IMR-90 (cell line): ENCODE data around the gene GPR171. TPM values are rescaled to one million over a fixed set of nuclear protein-coding genes. Genes with fewer than 3 reads are reported as not detected.

Experiments
- ATAC-seq: fragments of 200-7000 bp; cut with Tn5 transposase; 2 replicates; pipeline ENCODE4 v1.9.1; 2020; ENCODE audit warnings: low read depth, mild to moderate bottlenecking, moderate library complexity
- BruUV-seq: library from RNA; stranded (reverse); fragments of 400-500 nt; replicated peaks from 2 replicates; lab custom pipeline; 2021; lab: Mats Ljungman, UMichigan
- CTCF ChIA-PET: fragments of 300-600 bp; formaldehyde crosslinking; extraction: SDS; loops from one replicate; lab custom pipeline; 2021; ENCODE audit warnings: antibody characterized with exemption; lab: Yijun Ruan, JAX
- POLR2A ChIA-PET: fragments of 300-600 bp; sonication (Branson Sonifier 250); formaldehyde crosslinking; loops from one replicate; lab custom pipeline; 2022; ENCODE audit warnings: antibody characterized with exemption; ENCODE audit not compliant: unreplicated experiment; lab: Charles Lee
- DNase-seq: peaks from one replicate; pipeline ENCODE4 v3.0.0; 2013
- H2AFZ ChIP-seq: replicated peaks from 2 replicates; pipeline ENCODE3; 2013; ENCODE audit warnings: low read length, mild to moderate bottlenecking; ENCODE audit not compliant: poor library complexity
- H2AK5ac ChIP-seq: 2 replicates; pipeline ENCODE4 v1.6.1; 2013; ENCODE audit warnings: low read depth, low read length, inconsistent platforms
- H2AK9ac ChIP-seq: replicated peaks from 2 replicates; pipeline ENCODE3; 2013; ENCODE audit warnings: mild to moderate bottlenecking, low read depth, low read length, moderate library complexity; ENCODE audit not compliant: poor library complexity
- H2BK120ac ChIP-seq: 2 replicates; pipeline ENCODE4 v1.6.1; 2013; ENCODE audit warnings: low read depth, low read length, inconsistent platforms
- H2BK15ac ChIP-seq: 3 replicates; pipeline ENCODE4 v1.6.1; 2013; ENCODE audit warnings: low read depth, low read length, inconsistent platforms
- H2BK20ac ChIP-seq: 2 replicates; pipeline ENCODE4 v1.6.1; 2013; ENCODE audit warnings: low read depth, mild to moderate bottlenecking, inconsistent platforms, low read length, moderate library complexity
- H2BK5ac ChIP-seq: 2 replicates; pipeline ENCODE4 v1.6.1; 2013; ENCODE audit warnings: mild to moderate bottlenecking, low read depth, low read length, inconsistent platforms; ENCODE audit not compliant: poor library complexity, severe bottlenecking
- H3K14ac ChIP-seq: replicated peaks from 2 replicates; pipeline ENCODE4 v1.6.1; 2013; ENCODE audit warnings: low read depth, low read length, inconsistent platforms
- H3K18ac ChIP-seq: 2 replicates; pipeline ENCODE4 v1.6.1; 2013; ENCODE audit warnings: low read depth, low read length, control low read depth
- H3K23ac ChIP-seq: 2 replicates; pipeline ENCODE4 v1.6.1; 2013; ENCODE audit warnings: low read depth, low read length, inconsistent platforms
- H3K27ac ChIP-seq: 2 replicates; pipeline ENCODE4 v1.5.1; 2013; ENCODE audit warnings: mild to moderate bottlenecking, control low read depth, low read length; ENCODE audit not compliant: insufficient read depth
- H3K27me3 ChIP-seq: 2 replicates; pipeline ENCODE4 v1.6.1; 2013; ENCODE audit warnings: low read length; ENCODE audit not compliant: control insufficient read depth, insufficient read depth
- H3K36me3 ChIP-seq: 2 replicates; pipeline ENCODE4 v1.6.1; 2013; ENCODE audit warnings: low read length, mixed read lengths; ENCODE audit not compliant: control insufficient read depth, insufficient read depth
- H3K4ac ChIP-seq: 2 replicates; pipeline ENCODE4 v1.6.1; 2013; ENCODE audit warnings: low read depth, low read length, inconsistent platforms
- H3K4me1 ChIP-seq: 2 replicates; pipeline ENCODE4 v1.6.1; 2013; ENCODE audit warnings: low read length, mixed read lengths; ENCODE audit not compliant: control insufficient read depth, insufficient read depth
- H3K4me2 ChIP-seq: 2 replicates; pipeline ENCODE4 v1.6.1; 2013; ENCODE audit warnings: low read depth, mild to moderate bottlenecking, control low read depth, low read length, moderate library complexity
- H3K4me3 ChIP-seq: 2 replicates; pipeline ENCODE4 v1.5.1; 2013; ENCODE audit warnings: low read depth, mild to moderate bottlenecking, control low read depth, low read length, moderate library complexity; ENCODE audit not compliant: insufficient read depth
- H3K56ac ChIP-seq: 2 replicates; pipeline ENCODE4 v1.6.1; 2013; ENCODE audit warnings: low read length, inconsistent platforms; ENCODE audit not compliant: insufficient read depth; ENCODE audit errors: extremely low read depth
- H3K79me1 ChIP-seq, 2 experiments: 2 replicates each; pipeline ENCODE4 v1.6.1; 2013; ENCODE audit warnings: low read length in 2 of 2, inconsistent platforms in 1 of 2, low read depth in 1 of 2
- H3K9ac ChIP-seq: 2 replicates; pipeline ENCODE4 v1.6.1; 2013; ENCODE audit warnings: low read depth, low read length, control low read depth
- H3K9me1 ChIP-seq: 2 replicates; pipeline ENCODE4 v1.6.1; 2013; ENCODE audit warnings: low read length, inconsistent platforms; ENCODE audit not compliant: insufficient read depth
- H3K9me3 ChIP-seq: 2 replicates; pipeline ENCODE4 v1.6.1; 2013; ENCODE audit warnings: low read length; ENCODE audit not compliant: control insufficient read depth, insufficient read depth
- H4K20me1 ChIP-seq: 2 replicates; pipeline ENCODE4 v1.6.1; 2013; ENCODE audit warnings: low read length, inconsistent platforms; ENCODE audit not compliant: insufficient read depth
- H4K5ac ChIP-seq: 2 replicates; pipeline ENCODE4 v1.6.1; 2013; ENCODE audit warnings: mild to moderate bottlenecking, low read depth, low read length, control low read depth
- H4K8ac ChIP-seq, 2 experiments: 2 replicates each; pipeline ENCODE4 v1.6.1; 2013; ENCODE audit warnings: low read depth in 2 of 2, low read length in 2 of 2, control low read depth in 1 of 2, inconsistent platforms in 1 of 2
- H4K91ac ChIP-seq: 2 replicates; pipeline ENCODE4 v1.6.1; 2013; ENCODE audit warnings: low read depth, low read length, inconsistent platforms; ENCODE audit not compliant: insufficient read depth
- CEBPB ChIP-seq: IDR thresholded peaks from 2 replicates; pipeline ENCODE4 v1.6.1; 2012; ENCODE audit warnings: low read depth, low read length, improper control_type of control experiment
- CHD1 ChIP-seq: IDR thresholded peaks from 2 replicates; pipeline ENCODE4 v1.6.1; 2012; ENCODE audit warnings: low read depth, low read length, improper control_type of control experiment
- MAFK ChIP-seq: IDR thresholded peaks from 2 replicates; pipeline ENCODE4 v1.6.1; 2012; ENCODE audit warnings: low read depth, low read length, improper control_type of control experiment
- MAZ ChIP-seq: IDR thresholded peaks from 2 replicates; pipeline ENCODE4 v1.6.1; 2012; ENCODE audit warnings: low read depth, mild to moderate bottlenecking, low read length, improper control_type of control experiment, moderate library complexity, borderline replicate concordance
- MXI1 ChIP-seq: IDR thresholded peaks from 2 replicates; pipeline ENCODE4 v1.6.1; 2012; ENCODE audit warnings: low read depth, mild to moderate bottlenecking, low read length, moderate library complexity, borderline replicate concordance
- RAD21 ChIP-seq: IDR thresholded peaks from 2 replicates; pipeline ENCODE4 v1.6.1; 2012; ENCODE audit warnings: low read length, improper control_type of control experiment
- RCOR1 ChIP-seq: IDR thresholded peaks from 2 replicates; pipeline ENCODE4 v1.6.1; 2012; ENCODE audit warnings: mild to moderate bottlenecking, low read length, improper control_type of control experiment; ENCODE audit not compliant: insufficient replicate concordance
- RFX5 ChIP-seq: IDR thresholded peaks from 2 replicates; pipeline ENCODE4 v1.8.0; 2012; ENCODE audit warnings: low read depth, mild to moderate bottlenecking, low read length, moderate library complexity
- SMC3 ChIP-seq: fragments of 150-350 bp; IDR thresholded peaks from 2 replicates; pipeline ENCODE4 v1.6.1; 2016; ENCODE audit warnings: low read depth, mild to moderate bottlenecking, antibody characterized with exemption, low read length, moderate library complexity
- WGBS, 2 experiments: methylation state at CpG; one replicate each; pipeline versions ENCODE4 v1.1.5 to v1.1.7; 2013; ENCODE audit warnings: missing lambda C conversion rate in 2 of 2; ENCODE audit not compliant: insufficient read length in 1 of 2; ENCODE audit errors: extremely low coverage in 2 of 2; 5-methylcytosine and 5-hydroxymethylcytosine counted together
- dilution Hi-C: fragments of 300-500 bp; cut with HindIII; formaldehyde crosslinking; loops from one replicate; pipeline ENCODE4 v1.14.3; 2018; ENCODE audit warnings: low sequenced_read_pairs; ENCODE audit not compliant: unreplicated experiment
- in situ Hi-C: fragments of 300-500 bp; cut with MboI; formaldehyde crosslinking; loops from 3 replicates; pipeline ENCODE4 v1.14.3; 2019; ENCODE audit warnings: low sequenced_read_pairs, inconsistent platforms, mixed read lengths
- intact Hi-C: fragments of 100-400 bp; cut with micrococcal nuclease; formaldehyde crosslinking; loops from 2 replicates; pipeline ENCODE4 v1.10.0; 2022
- polyA plus RNA-seq, 3 experiments: library from polyadenylated mRNA; depleted of rRNA; stranded (reverse); fragments of >200 nt; gene quantifications; 2 replicates each; pipeline ENCODE4 v1.2.3, GENCODE V29; 2012; ENCODE audit warnings: low replicate concordance in 1 of 3
- total RNA-seq: library from RNA; depleted of rRNA; stranded (reverse); fragments of >200 nt; gene quantifications from 2 replicates; pipeline ENCODE4 v1.2.3, GENCODE V29; 2012
- TF ChIP-seq, protein P1 (sequence below): conservative IDR thresholded peaks from 2 replicates; pipeline ENCODE4 v1.5.1; 2012; ENCODE audit warnings: mild to moderate bottlenecking, low read depth, low read length, improper control_type of control experiment
- TF ChIP-seq, protein P2 (sequence below): fragments of 150-350 bp; IDR thresholded peaks from 2 replicates; pipeline ENCODE4 v1.6.1; 2017; ENCODE audit warnings: mild to moderate bottlenecking, antibody characterized with exemption, low read length, low read depth

The GPR171 gene
- total and polyA plus RNA-seq, 2 of the 4 experiments (the other 2 are of a cell fraction) = not detected

DNA sequence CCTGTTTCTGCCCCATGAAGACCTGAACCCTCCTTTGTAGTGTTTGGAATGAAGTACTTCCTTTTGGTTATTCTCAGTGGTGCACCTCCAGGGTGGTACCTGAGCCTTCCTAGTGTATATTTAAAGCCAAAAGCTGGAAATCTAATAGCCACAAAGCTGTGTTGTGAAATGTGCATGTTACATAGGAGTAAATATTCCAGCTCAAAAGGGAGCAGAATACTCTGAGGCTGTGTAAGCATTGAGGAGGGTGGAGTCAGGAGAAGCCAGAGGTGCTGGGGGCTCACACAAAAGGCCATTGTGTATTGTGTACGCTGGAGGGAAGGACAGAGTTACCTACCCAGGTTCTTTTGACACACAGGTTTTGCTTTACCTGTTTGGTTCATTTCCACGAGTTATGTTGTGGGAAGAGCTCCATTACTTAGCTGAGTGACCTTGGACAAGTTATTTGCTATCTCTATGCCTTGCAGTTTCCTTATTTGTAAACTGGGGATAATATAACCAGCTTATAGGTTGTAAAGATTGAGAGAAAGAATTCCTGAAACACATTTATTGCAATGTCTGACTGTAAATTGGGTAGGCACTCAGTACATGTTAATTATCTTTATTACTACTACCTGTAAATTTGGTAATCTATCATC, 24.7 kb downstream of the GPR171 start:
- ChIA-PET POLR2A (no interaction called here), CTCF (interaction anchor here (1.4 kb wide), 1 partner anchor 10 kb away, joined by 7 read pairs; no protein-coding TSS in a partner anchor)
- no peak overlapping the region for H4K5ac ChIP-seq
- no peaks in the 10 kb centered on the region for H4K20me1 ChIP-seq
- DNase-seq = no peak
- H4K91ac ChIP-seq = no peak overlapping the region
- no peak overlapping the region for H3K4me2 ChIP-seq
- H3K18ac ChIP-seq = no peak overlapping the region
- TF ChIP-seq RCOR1 (no peak), MAFK (no peak), MAZ (no peak), RAD21 (no peak), CHD1 (no peak), CEBPB (no peak), RFX5 (no peak), SMC3 (no peak), MXI1 (no peak)
- TF ChIP-seq, protein P1, sequence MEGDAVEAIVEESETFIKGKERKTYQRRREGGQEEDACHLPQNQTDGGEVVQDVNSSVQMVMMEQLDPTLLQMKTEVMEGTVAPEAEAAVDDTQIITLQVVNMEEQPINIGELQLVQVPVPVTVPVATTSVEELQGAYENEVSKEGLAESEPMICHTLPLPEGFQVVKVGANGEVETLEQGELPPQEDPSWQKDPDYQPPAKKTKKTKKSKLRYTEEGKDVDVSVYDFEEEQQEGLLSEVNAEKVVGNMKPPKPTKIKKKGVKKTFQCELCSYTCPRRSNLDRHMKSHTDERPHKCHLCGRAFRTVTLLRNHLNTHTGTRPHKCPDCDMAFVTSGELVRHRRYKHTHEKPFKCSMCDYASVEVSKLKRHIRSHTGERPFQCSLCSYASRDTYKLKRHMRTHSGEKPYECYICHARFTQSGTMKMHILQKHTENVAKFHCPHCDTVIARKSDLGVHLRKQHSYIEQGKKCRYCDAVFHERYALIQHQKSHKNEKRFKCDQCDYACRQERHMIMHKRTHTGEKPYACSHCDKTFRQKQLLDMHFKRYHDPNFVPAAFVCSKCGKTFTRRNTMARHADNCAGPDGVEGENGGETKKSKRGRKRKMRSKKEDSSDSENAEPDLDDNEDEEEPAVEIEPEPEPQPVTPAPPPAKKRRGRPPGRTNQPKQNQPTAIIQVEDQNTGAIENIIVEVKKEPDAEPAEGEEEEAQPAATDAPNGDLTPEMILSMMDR = no peak
- TF ChIP-seq, protein P2, sequence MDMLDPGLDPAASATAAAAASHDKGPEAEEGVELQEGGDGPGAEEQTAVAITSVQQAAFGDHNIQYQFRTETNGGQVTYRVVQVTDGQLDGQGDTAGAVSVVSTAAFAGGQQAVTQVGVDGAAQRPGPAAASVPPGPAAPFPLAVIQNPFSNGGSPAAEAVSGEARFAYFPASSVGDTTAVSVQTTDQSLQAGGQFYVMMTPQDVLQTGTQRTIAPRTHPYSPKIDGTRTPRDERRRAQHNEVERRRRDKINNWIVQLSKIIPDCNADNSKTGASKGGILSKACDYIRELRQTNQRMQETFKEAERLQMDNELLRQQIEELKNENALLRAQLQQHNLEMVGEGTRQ = no peak
- peaks cover 3% of the 10 kb centered on the region; the same call in 1 of the 2 replicates for H3K4me1 ChIP-seq
- dilution Hi-C loops (no loop called here), in situ Hi-C loops (no loop called here), intact Hi-C loops (no loop called here)
- no peak overlapping the region for H2BK20ac ChIP-seq
- no peaks in the 10 kb centered on the region for H3K79me1 ChIP-seq
- H3K36me3 ChIP-seq = no peaks in the 10 kb centered on the region
- H4K8ac ChIP-seq = no peak overlapping the region
- H3K56ac ChIP-seq = no peak overlapping the region
- H2AK9ac ChIP-seq = no peak overlapping the region
- H3K23ac ChIP-seq = no peak overlapping the region
- H2BK5ac ChIP-seq = no peak overlapping the region
- H3K9ac ChIP-seq = no peak overlapping the region
- no peak overlapping the region for H2AK5ac ChIP-seq
- H3K4ac ChIP-seq = no peak overlapping the region
- H3K27me3 ChIP-seq = no peaks in the 10 kb centered on the region; the same call in none of the 2 replicates
- H3K14ac ChIP-seq = no peak overlapping the region
- no CpG with 5 or more reads among the region's 2 CpGs for WGBS, 2 experiments
- no peak overlapping the region for H3K4me3 ChIP-seq
- no peaks in the 10 kb centered on the region for H3K9me1 ChIP-seq
- no peak overlapping the region for H2BK120ac ChIP-seq
- no peak overlapping the region for H2AFZ ChIP-seq
- no peak overlapping the region for H2BK15ac ChIP-seq
- no peak overlapping the region for H3K27ac ChIP-seq
- ATAC-seq = no peak
- H3K9me3 ChIP-seq = no peaks in the 10 kb centered on the region
- no TSS peak for BruUV-seq
